Thyroid gland (tissue), 4 donors: ENCODE data around the gene MAGI2. TPM values are rescaled to one million over a fixed set of nuclear protein-coding genes. Genes with fewer than 3 reads are reported as not detected.

ENCODE experiments used
- DNase-seq, 2 donors: peaks; one replicate each; pipeline ENCODE4 v3.0.0-alpha.2; 2019
- H3K27ac ChIP-seq, 3 donors: fragments of 200-600 bp; sonication (generic); 1 replicate in 2 of 3; 2 replicates in 1 of 3; pipeline ENCODE4 v1.5.1; 2016 to 2019; ENCODE audit warnings: mild to moderate bottlenecking in 1 of 3, moderate library complexity in 1 of 3
- H3K27me3 ChIP-seq: fragments of 200-600 bp; sonication (generic); one replicate; pipeline ENCODE4 v1.5.1; 2019
- H3K36me3 ChIP-seq, 2 donors: fragments of 200-600 bp; sonication (generic); one replicate each; pipeline ENCODE4 v1.5.1; 2016 to 2019
- H3K4me1 ChIP-seq, 2 donors: fragments of 200-600 bp; sonication (generic); one replicate each; pipeline ENCODE4 v1.5.1; 2017 to 2019
- H3K4me3 ChIP-seq, 3 donors: fragments of 200-600 bp; sonication (generic); replicated peaks in 1 of 3; 1 replicate in 2 of 3; 2 replicates in 1 of 3; pipeline ENCODE4 v1.5.1; 2016; ENCODE audit warnings: mild to moderate bottlenecking in 1 of 3
- H3K9me3 ChIP-seq: fragments of 200-600 bp; sonication (generic); one replicate; pipeline ENCODE4 v1.5.1; 2017
- CTCF ChIP-seq, 6 experiments: fragments of 200-600 bp in 3 of 6; fragments of 450-650 bp in 3 of 6; sonication (generic) in 3 of 6; IDR thresholded peaks; one replicate each; pipeline ENCODE4 v1.5.1; 2016 to 2019; ENCODE audit warnings: antibody characterized with exemption in 6 of 6, mild to moderate bottlenecking in 2 of 6, inconsistent platforms in 1 of 6, moderate library complexity in 1 of 6
- POLR2A ChIP-seq, 2 donors: fragments of 450-650 bp; IDR thresholded peaks; one replicate each; pipeline ENCODE4 v1.6.1; 2017; ENCODE audit warnings: antibody characterized with exemption in 2 of 2, mild to moderate bottlenecking in 2 of 2, moderate library complexity in 1 of 2
- WGBS, 2 donors: methylation state at CpG; one replicate each; pipeline ENCODE4 v1.1.5; 2017; 5-methylcytosine and 5-hydroxymethylcytosine counted together
- intact Hi-C: fragments of 100-400 bp; cut with DNase I; formaldehyde crosslinking; loops from one replicate; pipeline ENCODE4 v1.15.1; 2023
- total RNA-seq, 4 donors: library from RNA; depleted of rRNA; stranded (reverse); fragments of >200 nt; gene quantifications; one replicate each; pipeline ENCODE4 v1.2.3, GENCODE V29; 2016

Gene MAGI2
- total RNA-seq, 4 donors from 2014 or later = 20.7 to 31.1 (median 26.0) TPM

DNA sequence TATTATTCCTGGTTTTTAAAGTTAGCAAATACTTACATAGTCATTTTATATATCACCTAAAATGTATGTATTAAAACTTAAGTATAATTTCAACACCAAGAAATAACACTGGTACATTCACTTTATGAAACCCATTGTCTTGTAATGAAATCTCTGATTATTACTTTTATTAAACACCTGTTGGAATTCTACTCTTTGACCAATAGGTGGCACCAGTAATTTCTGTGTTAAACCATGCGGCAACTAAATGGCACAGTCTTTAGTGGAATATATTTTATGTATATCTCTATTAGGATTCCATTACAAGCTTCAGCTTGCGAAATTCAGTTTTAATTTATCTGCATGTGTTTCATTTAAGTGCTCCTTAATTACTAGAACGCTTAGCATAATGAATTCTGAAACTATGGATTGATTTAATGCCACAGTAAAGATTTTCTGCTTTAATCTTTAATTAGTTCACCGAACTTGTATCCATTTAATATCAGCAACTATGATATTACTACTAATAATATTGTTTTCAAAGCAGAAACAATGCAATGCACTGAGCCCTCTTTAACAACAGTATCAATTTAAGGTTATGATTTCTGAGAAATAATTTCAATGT is 181.3 kb downstream of the MAGI2 start:
- intact Hi-C loops = no loop called here
- 31 to 34% methylated on average over 4 of the region's 4 CpGs for WGBS, 2 donors
- Histone ChIP-seq H3K4me1 (no peaks in the 10 kb centered on the region), H3K27me3 (no peaks in the 10 kb centered on the region), H3K36me3 (no peaks in the 10 kb centered on the region), H3K27ac (no peak overlapping the region), H3K4me3 (no peak overlapping the region), H3K9me3 (no peaks in the 10 kb centered on the region)
- TF ChIP-seq CTCF (IDR thresholded peaks at IDR 0.05) (peak in 5 of 6 experiments; percentile 32 to 63 (median 49)), POLR2A (IDR thresholded peaks at IDR 0.05) (no peak)
- DNase-seq = no peak

- H3K27ac ChIP-seq = no peak overlapping the region
- no peak for DNase-seq
- no peaks in the 10 kb centered on the region for H3K9me3 ChIP-seq
- no peaks in the 10 kb centered on the region for H3K4me1 ChIP-seq
- no peaks in the 10 kb centered on the region for H3K36me3 ChIP-seq
- no peaks in the 10 kb centered on the region for H3K27me3 ChIP-seq
- WGBS, 2 donors = 54 to 58% methylated on average over 6 of the region's 6 CpGs
- no peak overlapping the region for H3K4me3 ChIP-seq
- intact Hi-C loops = no loop called here
- no peak for TF ChIP-seq POLR2A (IDR thresholded peaks at IDR 0.05)
- TF ChIP-seq CTCF (IDR thresholded peaks at IDR 0.05) = no peak
Measured at GRCh38 chr7:79268730-79269129, 184.7 kb downstream of the MAGI2 start.

GRCh38 chr7:79258826-79259225 is 194.6 kb downstream of the MAGI2 start:
- no peak for TF ChIP-seq POLR2A (IDR thresholded peaks at IDR 0.05)
- TF ChIP-seq CTCF (IDR thresholded peaks at IDR 0.05) = no peak
- H3K4me3 ChIP-seq = no peak overlapping the region
- no peaks in the 10 kb centered on the region for H3K4me1 ChIP-seq
- WGBS, 2 donors = 76 to 78% methylated on average over 3 of the region's 3 CpGs
- H3K27ac ChIP-seq = no peak overlapping the region
- H3K36me3 ChIP-seq = no peaks in the 10 kb centered on the region
- intact Hi-C loops = no loop called here
- DNase-seq = no peak
- no peaks in the 10 kb centered on the region for H3K9me3 ChIP-seq
- H3K27me3 ChIP-seq = no peaks in the 10 kb centered on the region

DNA sequence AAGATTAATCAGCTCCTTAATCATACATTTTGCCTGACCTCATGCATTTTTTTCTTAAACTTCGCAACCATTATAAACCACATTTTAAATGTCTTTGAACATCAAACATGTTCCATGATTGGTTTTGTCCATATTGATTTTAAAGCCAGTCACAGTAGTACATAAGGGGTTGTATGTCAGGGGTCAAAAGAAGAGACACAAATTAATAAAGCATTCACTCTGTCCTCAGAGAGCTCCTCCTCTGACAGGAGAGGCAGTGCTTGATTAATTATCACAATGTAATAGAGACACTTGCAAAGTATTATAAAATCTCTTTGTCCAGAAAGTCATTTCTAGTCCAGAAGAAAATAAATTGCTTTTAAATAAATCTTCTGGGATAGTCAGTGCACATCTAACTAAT is 195.5 kb downstream of the MAGI2 start:
- Histone ChIP-seq H3K9me3 (no peaks in the 10 kb centered on the region), H3K27ac (no peak overlapping the region), H3K27me3 (no peaks in the 10 kb centered on the region), H3K4me1 (no peaks in the 10 kb centered on the region), H3K4me3 (no peak overlapping the region), H3K36me3 (no peaks in the 10 kb centered on the region)
- no peak for DNase-seq
- intact Hi-C loops = no loop called here
- 85 to 90% methylated on average over 1 of the region's 1 CpG for WGBS, 2 donors
- TF ChIP-seq POLR2A (IDR thresholded peaks at IDR 0.05) (no peak), CTCF (IDR thresholded peaks at IDR 0.05) (no peak)

DNA sequence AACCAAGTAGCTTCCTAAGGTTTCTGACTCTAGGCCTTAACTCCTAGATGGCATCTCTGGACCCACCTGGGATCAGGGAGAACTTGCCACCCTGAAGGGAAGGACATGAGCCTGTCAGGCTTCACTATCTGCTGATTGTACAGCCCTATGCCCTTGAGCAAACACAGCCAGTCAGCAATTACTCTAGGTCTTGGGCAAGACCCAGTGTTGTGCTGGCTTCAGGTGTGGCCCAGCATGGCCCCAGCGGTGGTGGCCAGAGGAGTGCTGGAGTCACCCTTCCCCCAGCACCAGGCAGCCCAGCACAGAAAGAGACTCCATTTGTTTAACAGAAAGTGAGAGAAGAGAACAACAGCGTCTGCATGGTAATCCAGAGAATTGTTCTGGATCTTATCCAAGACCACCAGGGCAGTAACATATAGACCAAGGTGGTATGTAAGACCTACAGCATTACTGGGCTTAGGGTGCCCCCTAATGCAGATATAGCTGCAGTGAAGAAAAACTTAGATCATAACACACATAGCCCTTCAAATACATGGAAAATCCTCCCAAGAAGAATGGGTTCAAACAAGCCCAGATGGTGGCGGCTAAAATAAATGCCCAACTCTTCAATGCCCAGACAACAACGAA is 207.7 kb downstream of the MAGI2 start:
- Histone ChIP-seq H3K9me3 (no peaks in the 10 kb centered on the region), H3K4me3 (no peak overlapping the region), H3K4me1 (no peaks in the 10 kb centered on the region), H3K27me3 (no peaks in the 10 kb centered on the region), H3K36me3 (no peaks in the 10 kb centered on the region), H3K27ac (no peak overlapping the region)
- 82 to 89% methylated on average over 4 of the region's 4 CpGs for WGBS, 2 donors
- intact Hi-C loops = no loop called here
- DNase-seq = no peak
- TF ChIP-seq CTCF (IDR thresholded peaks at IDR 0.05) (no peak), POLR2A (IDR thresholded peaks at IDR 0.05) (no peak)
